Suppressor macrophage (primary cell): Measurements from ENCODE around the gene FAF2.
"Not testable (repeated sequence)": the region's sequence is repeated elsewhere in the genome, so short reads cannot be mapped to it uniquely, and the experiment has no call there.

Experiments used
- DNase-seq, 4 experiments: peaks; one replicate each; pipeline ENCODE4 v3.0.0-alpha.2; 2020 to 2022

The FAF2 gene

DNA sequence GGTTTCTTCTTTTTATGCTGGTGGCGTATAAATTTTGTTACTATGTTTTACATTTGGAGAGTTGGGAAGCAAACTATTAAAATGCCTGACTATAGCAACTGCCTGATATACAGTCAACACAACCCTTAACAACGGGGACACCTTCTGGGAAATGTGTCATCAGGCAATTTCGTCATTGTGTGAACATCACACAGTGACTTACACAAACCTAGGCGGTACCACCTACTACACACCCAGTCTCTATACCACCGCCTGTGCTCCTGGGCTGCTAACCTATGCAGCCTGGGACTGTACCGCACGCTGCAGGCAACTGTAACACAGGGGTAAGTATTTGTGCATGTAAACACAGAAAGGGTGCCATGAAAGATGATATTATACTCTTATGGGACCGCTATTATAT, 99.6 kb downstream of the FAF2 start:
- peak in 2 of 4 experiments; percentile 30 to 52 for DNase-seq

DNA sequence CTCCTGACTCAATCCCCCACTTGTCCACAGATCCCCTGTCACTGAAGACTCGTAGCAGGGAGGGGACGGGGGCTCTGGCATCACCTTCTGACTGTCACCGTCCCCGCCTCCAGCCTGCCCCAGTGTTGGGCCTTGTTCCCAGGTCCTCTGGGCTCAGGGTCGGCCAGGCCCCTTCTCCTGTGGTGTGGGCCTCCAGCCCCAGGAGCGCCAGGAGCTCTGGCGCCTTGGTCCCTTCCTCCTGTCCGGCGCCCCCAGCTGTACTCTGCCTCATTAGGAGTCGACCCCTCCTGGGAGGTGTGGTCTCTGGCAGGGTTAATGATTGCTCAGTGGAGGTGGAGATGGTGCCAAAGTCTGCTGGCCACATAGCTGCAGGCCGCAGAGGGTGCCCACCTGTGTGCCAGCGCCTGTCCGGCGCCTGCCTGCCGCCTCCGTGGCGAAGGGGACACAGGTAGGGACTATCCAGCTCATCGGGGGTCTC, 100.8 kb downstream of the FAF2 start, which contains the start of gene CDHR2:
Gene CDHR2, plus strand, starts transcription at position 376 of the 478 bp plus-strand sequence. CDS start 16,011 bp downstream, outside the sequence.
- no peak for DNase-seq

DNA sequence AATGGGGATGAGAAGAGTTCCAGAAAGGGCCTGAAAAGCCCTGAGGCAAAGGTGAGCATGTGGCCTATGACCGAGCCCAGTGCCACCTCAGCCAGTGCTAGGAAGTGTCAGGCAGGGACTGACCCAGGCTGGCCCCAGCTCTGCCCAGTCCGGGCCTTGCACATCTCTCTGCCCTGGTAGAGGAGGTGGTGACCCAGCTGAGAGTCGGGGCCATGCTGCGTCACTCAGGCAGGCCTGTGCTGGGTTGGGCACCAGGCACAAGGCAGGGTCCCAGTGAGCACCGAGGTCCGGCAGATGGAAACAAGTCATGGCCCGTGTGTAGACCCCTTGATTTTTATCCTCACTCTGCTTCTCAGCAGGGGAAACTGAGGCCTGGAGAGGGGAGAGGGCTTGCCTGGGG, 101.7 kb downstream of the FAF2 start:
- no peak for DNase-seq

DNA sequence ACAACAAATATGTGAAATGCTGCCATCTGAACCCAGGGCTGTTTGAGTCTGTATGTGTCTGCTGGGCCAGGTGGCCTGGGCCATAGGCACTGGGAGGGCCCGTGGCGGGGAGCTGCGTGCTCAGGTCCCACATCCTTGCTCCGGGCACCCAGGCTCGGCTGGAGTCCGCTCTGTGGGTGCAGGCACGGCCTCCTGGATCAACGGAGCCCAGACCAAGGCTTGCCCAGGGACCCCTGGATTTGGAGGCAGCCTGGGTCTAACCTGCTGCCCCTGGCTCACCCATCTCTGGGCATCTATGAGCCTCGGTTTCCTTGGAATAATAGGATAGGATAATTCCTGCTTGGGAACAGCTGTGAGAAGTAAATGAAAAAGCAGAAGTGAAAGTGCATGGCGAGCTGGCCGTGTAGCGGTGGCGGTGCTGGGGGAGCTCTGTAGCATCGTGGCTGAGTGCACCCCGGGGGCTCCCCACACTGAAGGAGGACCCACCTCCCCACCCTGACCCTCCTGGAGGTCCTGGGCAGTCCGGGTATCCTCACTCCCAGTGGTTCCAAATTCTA, 102.2 kb downstream of the FAF2 start:
- DNase-seq = peak; percentile 30 to 63 (median 52)

DNA sequence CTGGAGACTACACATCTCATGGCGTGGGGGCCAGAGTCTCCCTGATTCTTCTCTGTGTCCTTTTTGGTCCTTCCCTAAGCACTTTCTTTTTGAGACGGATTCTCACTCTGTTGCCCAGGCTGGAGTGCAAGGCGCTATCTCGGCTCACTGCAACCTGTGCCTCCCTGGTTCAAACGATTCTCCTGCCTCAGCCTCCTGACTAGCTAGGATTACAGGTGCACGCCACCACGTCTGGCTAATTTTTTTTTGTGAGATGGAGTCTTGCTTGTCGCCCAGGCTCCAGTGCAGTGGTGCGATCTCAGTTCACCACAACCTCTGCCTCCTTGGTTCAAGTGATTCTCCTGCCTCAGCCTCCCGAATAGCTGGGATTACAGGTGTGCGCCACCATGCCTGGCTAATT, 102.8 kb downstream of the FAF2 start:
- not testable (repeated sequence) for DNase-seq

DNA sequence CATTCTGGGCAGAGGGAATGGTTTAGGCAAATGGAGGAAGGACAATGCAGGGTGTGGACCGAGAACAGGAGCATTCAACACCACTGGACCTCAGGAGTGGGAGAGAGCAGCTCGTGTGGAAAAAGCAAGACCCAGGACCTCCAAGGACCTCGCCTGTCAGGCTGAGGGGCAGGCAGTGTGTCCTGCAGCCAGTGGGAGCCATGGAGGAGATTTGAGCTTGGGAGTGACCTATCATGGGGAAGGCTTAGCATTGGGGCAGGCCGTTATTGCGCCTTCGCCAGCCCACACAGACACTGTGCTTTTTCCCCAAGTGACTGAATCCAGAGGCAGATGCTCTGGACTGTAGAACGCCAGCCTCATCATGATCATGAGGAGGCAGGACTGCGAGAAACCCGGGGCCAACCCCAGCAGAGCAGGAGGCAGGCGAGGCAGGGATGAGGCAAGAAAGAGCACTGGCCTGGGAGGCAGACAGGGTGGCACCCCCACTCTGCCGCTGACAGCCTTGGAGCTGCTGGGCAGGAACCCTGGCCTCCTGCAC, 104.2 kb downstream of the FAF2 start:
- DNase-seq = no peak

DNA sequence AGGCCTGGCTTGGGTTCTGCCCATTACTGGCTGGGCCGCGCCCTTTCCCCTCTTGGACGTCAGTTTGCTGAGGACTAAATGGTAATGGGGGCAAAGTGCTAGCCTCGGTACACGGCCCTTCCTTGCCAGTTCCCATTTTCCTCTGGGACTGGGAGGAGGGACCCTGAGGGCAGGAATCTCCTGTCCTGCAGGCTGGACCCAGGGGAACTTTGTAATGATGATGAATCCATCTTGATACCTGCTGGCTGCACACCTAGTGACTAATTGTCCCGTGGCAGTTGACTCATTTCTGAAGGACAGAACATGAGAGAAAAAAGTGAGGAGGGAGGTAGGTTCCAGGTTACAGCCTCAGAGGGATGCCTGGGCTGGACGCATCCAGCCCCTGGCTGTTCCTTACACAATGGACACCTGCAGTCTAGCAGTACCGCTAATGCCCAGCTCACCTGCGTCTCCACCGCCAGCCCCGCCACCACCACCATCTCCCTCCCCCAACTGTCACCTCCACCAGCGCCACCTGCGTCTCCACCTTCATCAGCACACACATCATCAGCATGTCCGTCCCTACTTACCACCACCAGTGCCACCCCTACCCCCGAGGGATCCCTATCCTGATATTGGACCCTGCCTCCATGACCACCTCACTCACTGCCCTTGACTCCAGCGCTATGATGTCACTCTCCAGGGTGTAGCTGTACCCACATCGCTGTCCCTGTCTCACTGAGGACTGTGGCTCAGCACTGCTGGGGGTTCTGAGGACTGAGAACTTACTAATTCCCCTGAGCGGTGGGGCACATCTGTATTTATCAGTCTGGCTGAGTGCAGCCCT, 105.3 kb downstream of the FAF2 start:
- no peak for DNase-seq

DNA sequence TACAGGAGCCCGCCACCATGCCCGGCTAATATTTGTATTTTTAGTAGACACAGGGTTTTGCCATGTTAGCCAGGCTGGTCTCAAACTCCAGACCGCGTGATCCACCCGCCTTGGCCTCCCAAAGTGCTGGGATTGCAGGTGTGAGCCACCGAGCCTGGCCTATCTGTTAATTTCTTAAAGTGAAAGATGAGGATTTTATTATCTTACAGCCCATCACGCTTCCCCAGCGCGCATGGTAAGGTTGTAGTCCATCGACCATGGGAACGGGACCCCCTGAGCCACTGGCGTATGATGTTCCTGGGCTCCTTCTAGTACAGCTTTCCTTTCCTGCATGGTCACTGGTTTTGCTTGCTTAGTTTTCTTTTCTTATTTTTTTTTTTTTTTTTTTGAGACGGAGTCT, 109.7 kb downstream of the FAF2 start:
- DNase-seq = no peak
